OCI-LY7 (cell line): ENCODE data around the gene CDH12. TPM values are rescaled to one million over a fixed set of nuclear protein-coding genes. Genes with fewer than 3 reads are reported as not detected.

Source experiments
- BruUV-seq: library from RNA; stranded (reverse); fragments of 400-500 nt; replicated peaks from 2 replicates; lab custom pipeline; 2021; lab: Mats Ljungman, UMichigan
- CTCF ChIA-PET: fragments of 300-600 bp; sonication (Branson Sonifier 250); formaldehyde crosslinking; loops from one replicate; lab custom pipeline; 2022; ENCODE audit warnings: antibody characterized with exemption; ENCODE audit not compliant: unreplicated experiment; lab: Charles Lee
- POLR2A ChIA-PET: fragments of 300-600 bp; sonication (Branson Sonifier 250); formaldehyde crosslinking; loops from one replicate; lab custom pipeline; 2022; ENCODE audit warnings: antibody characterized with exemption; lab: Charles Lee
- DNase-seq: peaks from one replicate; pipeline ENCODE4 v3.0.0-alpha.2; 2015; ENCODE audit warnings: low spot score
- H2AFZ ChIP-seq: fragments of 200-600 bp; sonication (generic), shearing (Covaris generic); 2 replicates; pipeline ENCODE4 v1.6.1; 2014; ENCODE audit warnings: mild to moderate bottlenecking, antibody characterized with exemption, low read length, moderate library complexity
- H3K27ac ChIP-seq: fragments of 200-600 bp; sonication (generic); 2 replicates; pipeline ENCODE4 v1.5.1; 2014; ENCODE audit warnings: mixed run types, low read depth, mild to moderate bottlenecking, moderate library complexity, low read length, inconsistent platforms; ENCODE audit not compliant: poor library complexity, severe bottlenecking
- H3K36me3 ChIP-seq: fragments of 200-600 bp; sonication (generic); 2 replicates; pipeline ENCODE4 v1.6.1; 2014; ENCODE audit warnings: mild to moderate bottlenecking, antibody characterized with exemption, low read length, moderate library complexity, mixed read lengths; ENCODE audit not compliant: insufficient read depth
- H3K4me1 ChIP-seq: fragments of 200-600 bp; sonication (generic); 2 replicates; pipeline ENCODE4 v1.5.1; 2014; ENCODE audit warnings: mild to moderate bottlenecking, low read length; ENCODE audit not compliant: insufficient read depth, poor library complexity, severe bottlenecking
- H3K4me2 ChIP-seq: fragments of 200-600 bp; sonication (generic); 2 replicates; pipeline ENCODE4 v1.6.1; 2014; ENCODE audit warnings: mild to moderate bottlenecking, low read length
- H3K4me3 ChIP-seq: fragments of 200-600 bp; sonication (generic); 2 replicates; pipeline ENCODE4 v1.5.1; 2014; ENCODE audit warnings: mild to moderate bottlenecking, low read depth, low read length; ENCODE audit not compliant: poor library complexity, severe bottlenecking
- H3K79me2 ChIP-seq: fragments of 200-600 bp; sonication (generic); 2 replicates; pipeline ENCODE4 v1.6.1; 2016; ENCODE audit warnings: low read depth, mild to moderate bottlenecking, low read length, moderate library complexity, mixed read lengths; ENCODE audit not compliant: insufficient read depth
- H3K9me2 ChIP-seq: fragments of 200-600 bp; sonication (generic); 2 replicates; pipeline ENCODE4 v1.6.1; 2016; ENCODE audit warnings: mild to moderate bottlenecking, low read length, mixed read lengths; ENCODE audit not compliant: insufficient read depth
- H3K9me3 ChIP-seq: fragments of 200-600 bp; sonication (generic); 2 replicates; pipeline ENCODE4 v1.6.1; 2014; ENCODE audit warnings: mild to moderate bottlenecking, mixed run types, low read length, mixed read lengths
- H4K20me1 ChIP-seq: fragments of 200-600 bp; sonication (generic); 2 replicates; pipeline ENCODE4 v1.6.1; 2014; ENCODE audit warnings: mild to moderate bottlenecking, antibody characterized with exemption, low read length, moderate library complexity, mixed read lengths; ENCODE audit not compliant: insufficient read depth
- CTCF ChIP-seq: fragments of 200-600 bp; sonication (generic); conservative IDR thresholded peaks from 2 replicates; pipeline ENCODE4 v1.5.1; 2014; ENCODE audit warnings: mild to moderate bottlenecking, antibody characterized with exemption, low read length, moderate library complexity, mixed read lengths
- EZH2phosphoT487 ChIP-seq: fragments of 200-600 bp; sonication (generic); IDR thresholded peaks from 2 replicates; pipeline ENCODE4 v1.6.1; 2018; ENCODE audit warnings: low read depth, borderline replicate concordance, mild to moderate bottlenecking, mixed run types, antibody characterized with exemption, low read length, moderate library complexity, mixed read lengths
- intact Hi-C: fragments of 100-400 bp; cut with micrococcal nuclease; formaldehyde crosslinking; loops from one replicate; pipeline ENCODE4 v1.10.0; 2022; ENCODE audit not compliant: unreplicated experiment
- total RNA-seq, 2 experiments: library from RNA; depleted of rRNA in 1 of 2; stranded (reverse); fragments of >200 nt in 1 of 2; shearing (Covaris generic) in 1 of 2; gene quantifications; 2 replicates each; pipeline ENCODE4 v1.2.3, GENCODE V29; 2014 to 2022

Gene CDH12
- total RNA-seq, 2 experiments from 2014 or later = not detected

DNA sequence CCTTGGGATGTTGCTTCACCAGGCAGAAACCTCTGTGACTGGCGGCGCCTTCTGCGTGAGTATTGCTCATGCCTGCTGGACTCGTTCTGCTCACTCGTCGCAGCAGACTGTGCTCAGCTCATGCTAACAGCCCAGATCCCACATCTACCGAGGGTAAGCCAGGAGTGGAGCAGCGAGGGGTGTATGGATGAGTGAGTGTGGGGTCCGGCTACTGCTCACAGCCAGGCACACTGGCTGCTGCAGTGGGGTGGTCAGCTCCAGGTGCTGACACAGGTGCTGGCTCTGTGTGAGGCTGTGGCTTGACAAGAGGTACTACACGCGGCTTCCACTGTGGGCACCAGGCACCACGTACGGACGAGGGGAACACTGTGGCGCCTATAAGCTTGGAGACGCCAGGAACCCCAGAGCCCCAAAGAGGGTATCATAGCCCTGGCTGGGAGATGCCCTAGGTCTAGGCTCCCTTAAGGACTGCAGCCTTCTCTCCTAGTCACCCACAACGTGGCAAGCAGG is 47.7 kb upstream of the CDH12 start:
- no peak overlapping the region for H2AFZ ChIP-seq
- no peak for DNase-seq
- H3K9me3 ChIP-seq = no peaks in the 10 kb centered on the region
- intact Hi-C loops = no loop called here
- H3K36me3 ChIP-seq = no peaks in the 10 kb centered on the region
- H3K79me2 ChIP-seq = no peaks in the 10 kb centered on the region
- ChIA-PET CTCF (no interaction called here), POLR2A (no interaction called here)
- H3K4me2 ChIP-seq = no peak overlapping the region
- H3K27ac ChIP-seq = no peak overlapping the region
- no peaks in the 10 kb centered on the region for H4K20me1 ChIP-seq
- no peaks in the 10 kb centered on the region for H3K9me2 ChIP-seq
- no peak for TF ChIP-seq CTCF
- no peak for TF ChIP-seq EZH2phosphoT487
- H3K4me3 ChIP-seq = no peak overlapping the region
- no TSS peak for BruUV-seq
- H3K4me1 ChIP-seq = no peaks in the 10 kb centered on the region

DNA sequence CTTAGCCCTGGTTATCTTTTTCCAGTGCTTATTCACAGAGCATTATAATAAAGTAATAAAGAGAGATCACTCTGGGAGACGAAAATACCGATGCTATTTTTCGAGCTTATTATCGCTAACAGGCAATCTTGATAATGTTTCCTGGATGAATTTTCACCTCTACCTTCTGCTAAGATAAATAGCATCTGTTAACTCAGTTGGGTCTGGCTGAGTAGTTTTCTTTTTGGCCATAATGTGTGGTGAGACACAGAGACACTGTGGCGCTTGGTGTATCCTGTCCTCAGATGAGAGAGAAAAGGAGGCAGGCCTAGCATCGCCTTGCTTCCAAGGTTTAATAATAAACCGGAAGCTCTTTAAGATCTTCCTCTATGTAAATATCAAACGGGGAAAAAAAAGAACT is 46.2 kb upstream of the CDH12 start:
- H3K36me3 ChIP-seq = no peaks in the 10 kb centered on the region
- no peaks in the 10 kb centered on the region for H3K4me1 ChIP-seq
- intact Hi-C loops = no loop called here
- H3K9me3 ChIP-seq = no peaks in the 10 kb centered on the region
- no peaks in the 10 kb centered on the region for H4K20me1 ChIP-seq
- no peaks in the 10 kb centered on the region for H3K79me2 ChIP-seq
- no peak for TF ChIP-seq CTCF
- BruUV-seq = no TSS peak
- CTCF ChIA-PET = no interaction called here
- DNase-seq = no peak
- POLR2A ChIA-PET = no interaction called here
- no peak overlapping the region for H3K4me3 ChIP-seq
- H3K9me2 ChIP-seq = no peaks in the 10 kb centered on the region
- no peak overlapping the region for H2AFZ ChIP-seq
- H3K27ac ChIP-seq = no peak overlapping the region
- no peak overlapping the region for H3K4me2 ChIP-seq

DNA sequence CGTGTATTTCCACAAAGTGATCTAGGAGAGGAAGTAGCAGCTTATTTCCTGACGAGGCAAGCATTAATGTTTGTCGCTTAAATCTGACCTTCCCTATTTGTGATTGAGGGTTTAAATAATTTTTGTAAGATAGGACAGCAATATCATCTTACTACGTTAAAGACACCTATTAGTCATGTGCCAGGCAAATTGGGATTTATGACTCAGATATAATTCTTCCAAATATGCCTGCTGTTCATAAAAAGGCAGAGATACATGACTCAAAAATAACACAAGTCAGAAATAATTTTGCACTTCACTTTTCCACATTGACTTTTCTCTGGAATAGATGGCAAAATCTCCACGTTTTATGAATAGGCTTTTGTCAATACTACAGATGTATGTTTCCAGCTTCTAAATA is 43.0 kb upstream of the CDH12 start:
- intact Hi-C loops = no loop called here
- no peak overlapping the region for H2AFZ ChIP-seq
- no peaks in the 10 kb centered on the region for H3K79me2 ChIP-seq
- no peak overlapping the region for H3K4me3 ChIP-seq
- H3K9me2 ChIP-seq = no peaks in the 10 kb centered on the region
- no peak for TF ChIP-seq EZH2phosphoT487
- TF ChIP-seq CTCF = no peak
- H3K4me2 ChIP-seq = no peak overlapping the region
- H3K36me3 ChIP-seq = no peaks in the 10 kb centered on the region
- no peak overlapping the region for H3K27ac ChIP-seq
- H4K20me1 ChIP-seq = no peaks in the 10 kb centered on the region
- no peak for DNase-seq
- no peaks in the 10 kb centered on the region for H3K4me1 ChIP-seq
- BruUV-seq = no TSS peak
- ChIA-PET CTCF (no interaction called here), POLR2A (interaction anchor here (0.6 kb wide), 1 partner anchor 259 kb away, joined by 3 read pairs; no protein-coding TSS in a partner anchor)
- no peaks in the 10 kb centered on the region for H3K9me3 ChIP-seq
